C4-2B (cell line): ENCODE results near the gene ZNF674.

Source experiments
- ZFX ChIP-seq: fragments of 450-650 bp; IDR thresholded peaks from 2 replicates; pipeline ENCODE4 v1.6.1; 2017
- TF ChIP-seq, protein P1 (sequence below): fragments of 450-650 bp; conservative IDR thresholded peaks from 2 replicates; pipeline ENCODE4 v1.5.1; 2017; ENCODE audit warnings: mild to moderate bottlenecking

DNA sequence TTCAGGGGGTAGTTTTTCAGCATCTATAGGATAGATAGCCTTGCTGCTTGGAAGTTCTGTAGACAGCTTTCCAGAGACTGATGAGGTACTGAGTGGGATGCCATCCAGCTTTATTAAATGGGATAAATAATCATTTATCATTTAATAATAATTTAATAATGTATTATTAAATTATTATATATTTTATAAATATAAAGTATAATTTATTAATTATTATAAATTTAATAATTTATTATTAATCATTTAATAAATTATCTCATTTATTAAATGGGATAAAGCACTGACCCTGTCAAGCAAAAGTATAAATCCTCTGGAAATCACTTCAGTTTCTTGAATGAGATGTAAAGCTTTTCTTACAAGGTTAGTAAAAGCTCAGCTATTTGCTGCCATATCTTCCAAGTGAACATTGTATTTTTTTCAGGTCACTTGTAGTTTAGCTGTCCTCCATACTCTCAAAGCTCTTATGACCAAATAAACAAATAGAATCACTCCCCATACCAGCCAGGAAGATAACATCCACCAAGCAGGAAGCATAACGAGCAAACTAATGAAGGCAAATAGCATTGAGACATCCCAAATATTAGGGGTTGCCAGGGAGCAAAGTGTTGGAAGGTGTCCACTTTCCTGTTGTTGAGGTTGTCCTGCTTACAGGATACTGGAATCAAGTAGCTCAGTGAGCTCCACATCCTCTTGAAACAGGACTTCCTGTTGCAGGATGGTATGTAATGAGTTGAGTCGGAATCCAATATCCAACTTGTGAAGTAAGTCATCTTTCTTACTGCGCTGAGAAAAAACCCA is 88.9 kb downstream of the ZNF674 start:
- TF ChIP-seq, protein P1, sequence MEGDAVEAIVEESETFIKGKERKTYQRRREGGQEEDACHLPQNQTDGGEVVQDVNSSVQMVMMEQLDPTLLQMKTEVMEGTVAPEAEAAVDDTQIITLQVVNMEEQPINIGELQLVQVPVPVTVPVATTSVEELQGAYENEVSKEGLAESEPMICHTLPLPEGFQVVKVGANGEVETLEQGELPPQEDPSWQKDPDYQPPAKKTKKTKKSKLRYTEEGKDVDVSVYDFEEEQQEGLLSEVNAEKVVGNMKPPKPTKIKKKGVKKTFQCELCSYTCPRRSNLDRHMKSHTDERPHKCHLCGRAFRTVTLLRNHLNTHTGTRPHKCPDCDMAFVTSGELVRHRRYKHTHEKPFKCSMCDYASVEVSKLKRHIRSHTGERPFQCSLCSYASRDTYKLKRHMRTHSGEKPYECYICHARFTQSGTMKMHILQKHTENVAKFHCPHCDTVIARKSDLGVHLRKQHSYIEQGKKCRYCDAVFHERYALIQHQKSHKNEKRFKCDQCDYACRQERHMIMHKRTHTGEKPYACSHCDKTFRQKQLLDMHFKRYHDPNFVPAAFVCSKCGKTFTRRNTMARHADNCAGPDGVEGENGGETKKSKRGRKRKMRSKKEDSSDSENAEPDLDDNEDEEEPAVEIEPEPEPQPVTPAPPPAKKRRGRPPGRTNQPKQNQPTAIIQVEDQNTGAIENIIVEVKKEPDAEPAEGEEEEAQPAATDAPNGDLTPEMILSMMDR, result no peak
- no peak for TF ChIP-seq ZFX
